HG02678 (cell line): ENCODE data around the gene GUCA2A.

Experiments
- ATAC-seq: cut with Tn5 transposase; IDR thresholded peaks from one replicate; pipeline ENCODE4 v1.9.1; 2021; ENCODE audit warnings: mild to moderate bottlenecking, moderate library complexity; ENCODE audit not compliant: unreplicated experiment

GUCA2A gene

GRCh38 chr1:42155362-42155761 lies 9.2 kb downstream of the GUCA2A start:
- no peak for ATAC-seq

DNA sequence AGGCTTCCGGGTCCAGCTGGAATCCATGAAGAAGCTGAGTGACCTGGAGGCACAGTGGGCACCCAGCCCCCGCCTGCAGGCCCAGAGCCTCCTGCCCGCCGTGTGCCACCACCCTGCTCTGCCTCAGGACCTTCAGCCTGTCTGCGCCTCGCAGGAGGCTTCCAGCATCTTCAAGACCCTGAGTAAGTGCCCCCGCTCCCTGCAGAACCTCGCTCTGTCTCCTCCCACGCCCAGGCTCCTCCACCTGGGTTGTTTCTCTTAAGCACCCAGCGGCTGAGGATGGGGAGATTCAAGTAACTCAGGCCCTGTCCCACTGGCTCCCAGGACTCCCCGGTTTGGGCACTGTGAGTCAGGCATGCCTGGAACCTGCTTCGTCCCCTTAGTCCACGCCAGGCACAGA lies 9.9 kb downstream of the GUCA2A start:
- no peak for ATAC-seq

DNA sequence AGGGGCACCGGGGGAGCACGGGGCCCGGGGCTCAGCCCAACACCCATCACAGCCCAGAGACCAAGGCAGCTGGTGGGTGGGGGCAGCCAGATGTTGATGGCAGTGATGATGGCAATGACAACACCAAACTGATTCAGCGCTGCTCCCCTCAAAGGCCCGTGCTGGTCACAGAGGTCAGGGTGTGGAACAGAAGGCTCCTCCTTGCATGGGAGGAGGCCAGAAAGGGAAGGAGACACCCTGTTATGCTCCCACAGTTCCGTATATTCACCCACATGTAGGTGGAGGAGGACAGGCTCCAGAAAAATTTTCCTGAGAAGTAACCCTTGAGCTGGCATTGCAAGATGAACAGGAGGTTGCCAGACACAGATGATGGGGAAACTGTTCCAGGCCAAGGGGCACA lies 10.9 kb downstream of the GUCA2A start:
- ATAC-seq, result no peak

DNA sequence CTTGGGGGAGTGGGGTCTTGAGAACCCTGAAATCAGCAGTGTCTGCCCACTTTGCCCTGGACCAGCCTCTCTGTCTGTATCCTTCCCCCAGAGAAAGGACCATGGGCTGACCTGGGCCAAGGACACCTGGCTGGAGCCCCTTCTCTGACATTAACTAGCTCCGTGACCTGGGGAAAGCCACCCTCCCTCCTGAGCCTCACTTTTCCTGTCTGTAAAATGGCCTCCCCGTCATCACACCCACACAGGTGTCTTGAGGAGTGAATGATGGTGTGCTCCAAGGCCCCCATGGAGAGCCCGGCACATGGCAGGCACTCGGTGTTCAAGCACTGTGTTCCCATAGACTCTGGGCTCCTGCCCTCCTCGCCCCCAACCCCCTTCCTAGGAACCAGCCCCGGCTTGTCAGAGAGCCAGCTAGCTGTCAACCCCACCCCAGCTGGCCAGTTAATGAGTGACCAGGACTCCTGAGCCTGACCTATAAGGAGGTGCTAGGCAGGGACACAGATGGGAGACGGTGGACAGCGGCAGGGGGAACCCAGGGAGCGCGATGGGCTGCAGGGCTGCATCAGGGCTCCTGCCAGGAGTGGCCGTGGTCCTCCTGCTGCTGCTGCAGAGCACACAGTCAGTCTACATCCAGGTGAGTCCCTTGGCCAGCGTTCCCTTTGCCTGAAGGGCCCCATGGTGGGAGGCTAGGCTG lies 11.5 kb downstream of the GUCA2A start, which contains the start of gene GUCA2B:
TSS of gene GUCA2B (plus strand) at position 504 of the 694 bp plus-strand sequence. CDS start at position 545, 41 bp downstream.
- no peak for ATAC-seq

DNA sequence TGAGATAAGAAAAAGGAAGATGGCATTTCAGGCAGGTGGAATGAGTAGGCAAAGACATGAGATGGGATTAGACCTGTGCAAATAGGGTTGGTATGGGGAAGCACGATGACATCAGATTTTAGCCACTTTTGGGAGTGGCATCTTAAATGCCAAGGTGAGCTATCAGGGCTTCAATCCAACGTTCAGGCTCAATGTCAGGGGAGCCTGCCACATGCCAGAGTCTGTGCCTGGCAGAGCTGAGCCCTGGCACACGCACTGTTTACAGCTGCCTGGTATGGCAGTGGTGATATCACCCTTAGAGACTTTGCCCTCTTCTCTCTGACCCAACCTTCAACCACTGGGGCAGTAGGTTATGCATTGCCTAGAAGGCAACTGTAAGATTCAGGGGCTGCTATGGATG lies 12.4 kb downstream of the GUCA2A start:
- ATAC-seq, result no peak

DNA sequence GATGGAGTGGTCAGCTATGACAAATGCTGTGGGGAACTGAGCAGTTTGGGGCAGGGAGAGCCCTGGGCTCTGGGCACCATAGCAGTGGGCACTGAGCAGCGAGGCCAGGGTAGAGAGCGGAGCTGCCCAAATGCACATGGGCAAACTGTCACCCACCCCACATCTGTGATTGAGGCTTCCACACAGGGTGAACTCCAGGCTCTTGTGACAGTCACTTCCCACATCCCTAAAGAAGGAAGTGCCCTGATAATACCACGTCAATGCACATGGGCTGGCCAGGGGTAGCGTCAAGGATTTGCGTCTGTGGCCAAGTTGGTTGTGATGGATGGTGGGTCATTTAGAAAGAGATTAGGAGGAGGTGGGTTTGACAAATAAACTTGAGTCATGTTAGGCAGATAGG lies 13.9 kb downstream of the GUCA2A start:
- no peak for ATAC-seq

DNA sequence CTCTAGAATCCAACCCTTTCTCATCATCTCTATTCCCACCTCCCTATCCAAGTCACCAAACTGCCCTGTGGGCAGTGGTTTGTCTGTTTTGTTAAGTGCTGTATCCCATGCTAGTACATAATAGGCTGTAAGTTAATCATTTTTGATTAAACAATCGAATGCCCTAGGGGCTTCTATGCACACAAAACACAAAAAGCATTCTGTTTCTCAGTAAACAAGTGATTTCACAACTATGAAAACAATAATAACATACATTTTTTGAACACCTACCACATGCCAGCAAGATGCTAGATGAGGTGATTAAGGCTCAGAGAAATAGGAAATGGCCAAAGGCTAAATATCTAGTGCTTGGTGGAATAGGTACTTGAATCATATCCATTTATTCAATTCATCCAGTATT lies 16.4 kb downstream of the GUCA2A start:
- ATAC-seq, result no peak

DNA sequence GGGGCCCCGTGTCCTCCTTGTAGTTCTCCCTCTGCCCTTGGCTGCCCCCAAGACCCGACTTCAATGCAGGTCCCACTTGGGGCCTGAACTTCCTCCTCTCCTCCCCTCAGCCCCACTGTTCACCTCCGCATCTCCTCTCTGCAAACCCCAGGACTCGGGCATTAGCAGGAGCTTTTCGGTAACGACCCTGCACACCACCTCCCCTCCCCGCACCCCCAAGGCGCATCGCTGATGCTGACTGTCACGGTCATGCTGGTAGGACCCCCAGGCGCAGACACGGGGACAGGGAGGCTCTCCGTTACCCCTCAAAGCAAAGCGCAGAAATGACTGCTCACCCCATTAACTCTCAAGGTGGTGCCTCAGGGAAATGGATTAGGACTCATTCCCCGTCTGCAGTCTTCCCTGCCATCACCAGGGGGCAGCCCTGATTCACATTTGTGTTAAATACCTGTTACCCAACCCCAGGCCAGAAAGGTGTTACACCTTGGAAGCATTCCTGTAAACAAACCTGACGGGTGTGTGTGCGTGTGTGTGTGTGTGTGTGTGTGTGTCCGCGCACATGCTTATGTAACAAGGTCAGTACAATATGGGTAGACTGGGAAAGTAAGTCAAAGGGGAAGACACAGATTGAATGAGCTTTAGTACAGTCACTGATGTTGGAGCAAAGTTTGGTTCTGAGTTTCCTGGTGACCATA lies 17.8 kb downstream of the GUCA2A start:
- no peak for ATAC-seq

GRCh38 chr1:42145764-42146625 lies 18.6 kb downstream of the GUCA2A start:
- no peak for ATAC-seq

- no peak for ATAC-seq
These were observed 19.2 kb downstream of the GUCA2A start for GRCh38 chr1:42145389-42145716.

DNA sequence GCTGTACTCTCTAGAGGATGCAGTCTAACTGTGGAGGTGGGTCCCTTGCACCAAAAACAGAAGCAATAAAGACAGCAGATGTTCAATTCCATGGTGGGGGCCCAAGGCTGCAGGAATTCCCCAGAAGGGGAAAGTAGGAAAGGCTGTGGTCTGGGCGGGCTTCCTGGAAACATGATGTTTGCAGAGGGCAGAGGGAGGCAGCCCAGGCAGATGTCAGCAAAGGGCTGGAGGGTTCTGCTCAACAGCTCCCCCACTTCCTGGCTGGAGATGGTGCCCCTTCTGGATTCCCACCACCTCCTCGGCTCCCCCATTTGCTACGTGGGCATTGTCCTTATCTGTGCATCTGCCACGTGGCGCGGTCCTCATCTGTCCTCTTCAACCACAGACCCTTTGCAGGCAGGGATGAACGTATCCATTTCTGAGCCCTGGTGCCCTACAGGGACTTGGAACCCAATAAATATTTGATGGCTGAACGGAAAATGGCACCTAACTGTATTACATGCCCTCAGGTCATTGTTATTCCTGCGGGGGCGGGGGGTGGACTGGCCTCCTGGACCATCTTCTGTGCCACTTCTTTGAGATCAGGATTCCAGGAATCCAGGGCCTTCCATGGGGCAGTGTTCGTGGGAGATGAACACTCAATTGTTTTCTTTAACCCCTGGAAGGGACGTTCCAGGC lies 19.7 kb downstream of the GUCA2A start:
- ATAC-seq, result no peak

DNA sequence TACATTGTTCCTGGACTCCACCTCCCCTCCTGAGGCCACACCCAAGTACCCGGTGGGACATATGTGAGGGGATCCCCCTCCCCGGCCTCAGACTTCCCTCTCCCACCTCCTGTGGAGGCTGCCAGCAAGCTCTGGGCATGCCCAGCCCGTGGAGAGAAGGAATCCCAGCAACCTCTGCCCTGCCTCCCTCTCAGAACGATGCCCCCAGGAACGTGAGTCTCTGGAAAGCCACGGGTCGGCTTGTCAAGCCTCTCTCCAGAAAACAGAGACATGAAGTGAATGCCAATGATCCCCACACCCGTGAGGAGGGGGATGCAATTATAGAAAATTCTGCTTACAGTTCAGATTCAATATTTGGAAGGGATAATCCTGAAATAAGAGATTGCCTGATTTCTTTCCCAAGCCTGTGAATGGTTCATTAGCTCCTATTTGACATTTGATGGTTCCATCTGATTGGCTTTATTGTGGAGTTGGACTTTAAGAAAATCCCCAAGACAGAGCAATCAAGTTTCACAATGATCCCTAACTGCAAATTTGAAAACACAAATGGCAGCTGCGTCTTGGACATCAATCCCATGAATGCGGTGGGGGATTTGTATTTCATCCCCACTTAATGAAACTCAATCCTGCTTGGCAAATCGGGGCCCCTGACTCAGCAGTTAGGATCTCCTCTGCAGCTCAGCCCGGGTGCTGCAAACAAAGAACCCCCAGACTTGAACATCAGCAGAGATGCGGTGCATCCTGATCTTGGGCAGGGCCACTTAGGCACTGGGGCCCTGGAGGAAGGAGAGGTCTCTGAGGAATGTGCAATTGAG lies 20.4 kb downstream of the GUCA2A start:
- no peak for ATAC-seq

DNA sequence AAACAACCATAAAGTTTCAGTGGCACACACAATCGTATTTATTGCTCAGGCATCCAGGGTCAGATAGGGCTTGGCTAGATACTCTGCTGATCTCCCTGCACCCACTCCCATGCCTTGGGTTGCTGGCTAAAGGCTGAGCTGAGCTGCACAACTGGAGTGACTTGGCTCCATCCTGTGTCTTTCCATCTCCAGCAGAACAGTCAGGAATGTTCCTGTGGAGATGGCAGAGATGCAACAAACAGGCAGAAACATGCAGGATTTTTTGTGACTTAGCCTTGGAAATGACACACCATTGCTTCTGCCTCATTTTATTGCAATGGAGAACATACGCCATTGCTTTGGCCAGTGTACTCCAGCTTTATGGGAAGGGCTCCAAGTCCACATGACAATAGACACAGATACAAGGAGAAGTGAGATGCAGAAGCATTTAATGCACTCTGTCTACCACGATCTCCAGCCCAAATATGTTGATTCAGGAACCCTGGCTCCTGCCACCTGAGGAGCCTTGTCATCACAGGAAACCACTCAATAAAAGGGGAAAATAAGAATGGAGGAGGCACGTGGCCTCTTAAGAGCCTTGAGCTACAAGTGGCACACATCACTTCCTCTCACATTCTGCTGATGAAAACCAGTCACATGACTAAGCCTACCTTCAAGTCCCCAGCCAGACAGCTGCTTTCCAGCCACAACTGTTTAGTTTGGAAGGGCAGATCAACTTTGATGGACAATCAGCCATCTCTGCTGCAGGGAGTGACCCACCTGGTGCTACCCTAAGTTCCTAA lies 21.5 kb downstream of the GUCA2A start:
- no peak for ATAC-seq

GRCh38 chr1:42141978-42142377 lies 22.6 kb downstream of the GUCA2A start:
- no peak for ATAC-seq

- ATAC-seq, result no peak
These were observed 24.4 kb downstream of the GUCA2A start for GRCh38 chr1:42140191-42140590.

GRCh38 chr1:42139444-42139843 lies 25.1 kb downstream of the GUCA2A start:
- no peak for ATAC-seq

DNA sequence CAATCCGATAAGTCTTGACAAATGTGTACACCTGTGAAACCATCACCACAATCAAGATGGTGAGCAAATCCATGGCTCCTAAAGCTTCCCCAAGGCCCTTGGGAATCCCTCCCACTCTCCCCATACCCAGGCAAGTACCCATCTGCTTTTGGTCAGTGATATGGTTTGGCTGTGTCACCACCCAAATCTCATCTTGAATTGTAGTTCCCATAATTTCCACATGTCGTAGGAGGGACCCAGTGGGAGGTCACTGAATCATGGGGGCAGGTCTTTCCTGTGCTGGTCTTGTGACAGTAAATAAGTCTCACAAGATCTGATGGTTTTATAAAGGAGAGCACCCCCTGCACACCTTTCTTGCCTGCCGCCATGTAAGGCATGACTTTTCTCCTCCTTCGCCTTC lies 26.0 kb downstream of the GUCA2A start:
- no peak for ATAC-seq

DNA sequence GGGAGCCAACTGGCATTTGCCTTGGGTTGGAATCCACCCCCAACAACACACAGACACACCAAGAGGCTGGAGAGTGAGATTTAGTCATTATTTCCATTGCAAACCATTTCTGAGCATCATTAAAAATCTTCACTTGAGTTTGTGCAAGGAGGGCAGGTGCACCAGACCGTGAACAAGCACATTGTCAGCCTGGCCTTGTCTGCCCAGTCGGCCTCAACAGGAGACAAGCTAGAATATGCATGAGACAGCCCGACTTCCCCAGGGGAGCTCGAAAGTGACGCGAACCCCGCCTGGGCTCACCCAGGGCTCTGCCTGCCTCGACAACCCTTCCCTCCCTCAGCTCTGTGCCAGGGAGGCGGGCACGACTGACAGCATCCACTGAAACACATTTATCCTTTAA lies 26.8 kb downstream of the GUCA2A start:
- ATAC-seq, result no peak

- ATAC-seq, result no peak
These were observed 28.1 kb downstream of the GUCA2A start for GRCh38 chr1:42136466-42136865.

DNA sequence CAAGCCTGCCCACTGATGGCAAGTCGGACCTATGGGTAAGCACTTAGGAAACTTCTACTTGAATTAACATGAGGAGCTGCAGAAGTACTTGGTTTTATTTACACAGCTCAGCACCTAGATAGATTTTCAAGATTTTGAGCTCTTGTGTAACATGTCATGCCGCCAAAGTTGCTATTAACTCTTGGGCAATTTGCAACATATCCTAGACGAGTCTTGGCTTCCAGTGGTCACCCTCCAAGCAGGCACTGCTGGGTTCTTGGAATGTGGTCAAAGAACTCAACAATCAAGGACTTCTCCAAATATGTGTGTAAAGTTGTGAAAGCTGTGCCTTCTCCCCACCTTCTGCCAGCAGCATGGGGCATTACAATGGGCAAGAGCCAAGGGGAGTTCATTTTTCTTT lies 29.1 kb downstream of the GUCA2A start:
- ATAC-seq, result no peak
